IMR-90 (cell line): ENCODE measurements around the gene MINK1. TPM values are rescaled to one million over a fixed set of nuclear protein-coding genes. Genes with fewer than 3 reads are reported as not detected.

ENCODE experiments used
- ATAC-seq: fragments of 200-7000 bp; cut with Tn5 transposase; 2 replicates; pipeline ENCODE4 v1.9.1; 2020; ENCODE audit warnings: low read depth, mild to moderate bottlenecking, moderate library complexity
- BruUV-seq: library from RNA; stranded (reverse); fragments of 400-500 nt; replicated peaks from 2 replicates; lab custom pipeline; 2021; lab: Mats Ljungman, UMichigan
- CTCF ChIA-PET: fragments of 300-600 bp; formaldehyde crosslinking; extraction: SDS; loops from one replicate; lab custom pipeline; 2021; ENCODE audit warnings: antibody characterized with exemption; lab: Yijun Ruan, JAX
- POLR2A ChIA-PET: fragments of 300-600 bp; sonication (Branson Sonifier 250); formaldehyde crosslinking; loops from one replicate; lab custom pipeline; 2022; ENCODE audit warnings: antibody characterized with exemption; ENCODE audit not compliant: unreplicated experiment; lab: Charles Lee
- DNase-seq: peaks from one replicate; pipeline ENCODE4 v3.0.0; 2013
- H2AFZ ChIP-seq: replicated peaks from 2 replicates; pipeline ENCODE3; 2013; ENCODE audit warnings: low read length, mild to moderate bottlenecking; ENCODE audit not compliant: poor library complexity
- H2AK5ac ChIP-seq: 2 replicates; pipeline ENCODE4 v1.6.1; 2013; ENCODE audit warnings: low read depth, low read length, inconsistent platforms
- H2AK9ac ChIP-seq: replicated peaks from 2 replicates; pipeline ENCODE3; 2013; ENCODE audit warnings: mild to moderate bottlenecking, low read depth, low read length, moderate library complexity; ENCODE audit not compliant: poor library complexity
- H2BK120ac ChIP-seq: 2 replicates; pipeline ENCODE4 v1.6.1; 2013; ENCODE audit warnings: low read depth, low read length, inconsistent platforms
- H2BK15ac ChIP-seq: 3 replicates; pipeline ENCODE4 v1.6.1; 2013; ENCODE audit warnings: low read depth, low read length, inconsistent platforms
- H2BK20ac ChIP-seq: 2 replicates; pipeline ENCODE4 v1.6.1; 2013; ENCODE audit warnings: low read depth, mild to moderate bottlenecking, inconsistent platforms, low read length, moderate library complexity
- H2BK5ac ChIP-seq: 2 replicates; pipeline ENCODE4 v1.6.1; 2013; ENCODE audit warnings: mild to moderate bottlenecking, low read depth, low read length, inconsistent platforms; ENCODE audit not compliant: poor library complexity, severe bottlenecking
- H3K14ac ChIP-seq: replicated peaks from 2 replicates; pipeline ENCODE4 v1.6.1; 2013; ENCODE audit warnings: low read depth, low read length, inconsistent platforms
- H3K18ac ChIP-seq: 2 replicates; pipeline ENCODE4 v1.6.1; 2013; ENCODE audit warnings: low read depth, low read length, control low read depth
- H3K23ac ChIP-seq: 2 replicates; pipeline ENCODE4 v1.6.1; 2013; ENCODE audit warnings: low read depth, low read length, inconsistent platforms
- H3K27ac ChIP-seq: 2 replicates; pipeline ENCODE4 v1.5.1; 2013; ENCODE audit warnings: mild to moderate bottlenecking, control low read depth, low read length; ENCODE audit not compliant: insufficient read depth
- H3K27me3 ChIP-seq: 2 replicates; pipeline ENCODE4 v1.6.1; 2013; ENCODE audit warnings: low read length; ENCODE audit not compliant: control insufficient read depth, insufficient read depth
- H3K36me3 ChIP-seq: 2 replicates; pipeline ENCODE4 v1.6.1; 2013; ENCODE audit warnings: low read length, mixed read lengths; ENCODE audit not compliant: control insufficient read depth, insufficient read depth
- H3K4ac ChIP-seq: 2 replicates; pipeline ENCODE4 v1.6.1; 2013; ENCODE audit warnings: low read depth, low read length, inconsistent platforms
- H3K4me1 ChIP-seq: 2 replicates; pipeline ENCODE4 v1.6.1; 2013; ENCODE audit warnings: low read length, mixed read lengths; ENCODE audit not compliant: control insufficient read depth, insufficient read depth
- H3K4me2 ChIP-seq: 2 replicates; pipeline ENCODE4 v1.6.1; 2013; ENCODE audit warnings: low read depth, mild to moderate bottlenecking, control low read depth, low read length, moderate library complexity
- H3K4me3 ChIP-seq: 2 replicates; pipeline ENCODE4 v1.5.1; 2013; ENCODE audit warnings: low read depth, mild to moderate bottlenecking, control low read depth, low read length, moderate library complexity; ENCODE audit not compliant: insufficient read depth
- H3K56ac ChIP-seq: 2 replicates; pipeline ENCODE4 v1.6.1; 2013; ENCODE audit warnings: low read length, inconsistent platforms; ENCODE audit not compliant: insufficient read depth; ENCODE audit errors: extremely low read depth
- H3K79me1 ChIP-seq, 2 experiments: 2 replicates each; pipeline ENCODE4 v1.6.1; 2013; ENCODE audit warnings: low read length in 2 of 2, inconsistent platforms in 1 of 2, low read depth in 1 of 2
- H3K9ac ChIP-seq: 2 replicates; pipeline ENCODE4 v1.6.1; 2013; ENCODE audit warnings: low read depth, low read length, control low read depth
- H3K9me1 ChIP-seq: 2 replicates; pipeline ENCODE4 v1.6.1; 2013; ENCODE audit warnings: low read length, inconsistent platforms; ENCODE audit not compliant: insufficient read depth
- H3K9me3 ChIP-seq: 2 replicates; pipeline ENCODE4 v1.6.1; 2013; ENCODE audit warnings: low read length; ENCODE audit not compliant: control insufficient read depth, insufficient read depth
- H4K20me1 ChIP-seq: 2 replicates; pipeline ENCODE4 v1.6.1; 2013; ENCODE audit warnings: low read length, inconsistent platforms; ENCODE audit not compliant: insufficient read depth
- H4K5ac ChIP-seq: 2 replicates; pipeline ENCODE4 v1.6.1; 2013; ENCODE audit warnings: mild to moderate bottlenecking, low read depth, low read length, control low read depth
- H4K8ac ChIP-seq, 2 experiments: 2 replicates each; pipeline ENCODE4 v1.6.1; 2013; ENCODE audit warnings: low read depth in 2 of 2, low read length in 2 of 2, control low read depth in 1 of 2, inconsistent platforms in 1 of 2
- H4K91ac ChIP-seq: 2 replicates; pipeline ENCODE4 v1.6.1; 2013; ENCODE audit warnings: low read depth, low read length, inconsistent platforms; ENCODE audit not compliant: insufficient read depth
- BHLHE40 ChIP-seq: fragments of 150-350 bp; IDR thresholded peaks from 2 replicates; pipeline ENCODE4 v1.6.1; 2016; ENCODE audit warnings: mild to moderate bottlenecking, low read depth, low read length
- CEBPB ChIP-seq: IDR thresholded peaks from 2 replicates; pipeline ENCODE4 v1.6.1; 2012; ENCODE audit warnings: low read depth, low read length, improper control_type of control experiment
- CHD1 ChIP-seq: IDR thresholded peaks from 2 replicates; pipeline ENCODE4 v1.6.1; 2012; ENCODE audit warnings: low read depth, low read length, improper control_type of control experiment
- ELK1 ChIP-seq: fragments of 150-350 bp; IDR thresholded peaks from 2 replicates; pipeline ENCODE4 v1.6.1; 2016; ENCODE audit warnings: low read depth, mild to moderate bottlenecking, low read length, moderate library complexity, borderline replicate concordance
- FOS ChIP-seq: fragments of 150-350 bp; IDR thresholded peaks from 2 replicates; pipeline ENCODE4 v1.6.1; 2016; ENCODE audit warnings: low read depth, low read length
- MAFK ChIP-seq: IDR thresholded peaks from 2 replicates; pipeline ENCODE4 v1.6.1; 2012; ENCODE audit warnings: low read depth, low read length, improper control_type of control experiment
- MAZ ChIP-seq: IDR thresholded peaks from 2 replicates; pipeline ENCODE4 v1.6.1; 2012; ENCODE audit warnings: low read depth, mild to moderate bottlenecking, low read length, improper control_type of control experiment, moderate library complexity, borderline replicate concordance
- POLR2A ChIP-seq: IDR thresholded peaks from 2 replicates; pipeline ENCODE4 v1.6.1; 2012; ENCODE audit warnings: mild to moderate bottlenecking, low read depth, low read length
- RAD21 ChIP-seq: IDR thresholded peaks from 2 replicates; pipeline ENCODE4 v1.6.1; 2012; ENCODE audit warnings: low read length, improper control_type of control experiment
- RCOR1 ChIP-seq: IDR thresholded peaks from 2 replicates; pipeline ENCODE4 v1.6.1; 2012; ENCODE audit warnings: mild to moderate bottlenecking, low read length, improper control_type of control experiment; ENCODE audit not compliant: insufficient replicate concordance
- SMC3 ChIP-seq: fragments of 150-350 bp; IDR thresholded peaks from 2 replicates; pipeline ENCODE4 v1.6.1; 2016; ENCODE audit warnings: low read depth, mild to moderate bottlenecking, antibody characterized with exemption, low read length, moderate library complexity
- WGBS, 2 experiments: methylation state at CpG; one replicate each; pipeline versions ENCODE4 v1.1.5 to v1.1.7; 2013; ENCODE audit warnings: missing lambda C conversion rate in 2 of 2; ENCODE audit not compliant: insufficient read length in 1 of 2; ENCODE audit errors: extremely low coverage in 2 of 2; 5-methylcytosine and 5-hydroxymethylcytosine counted together
- dilution Hi-C: fragments of 300-500 bp; cut with HindIII; formaldehyde crosslinking; loops from one replicate; pipeline ENCODE4 v1.14.3; 2018; ENCODE audit warnings: low sequenced_read_pairs; ENCODE audit not compliant: unreplicated experiment
- in situ Hi-C: fragments of 300-500 bp; cut with MboI; formaldehyde crosslinking; loops from 3 replicates; pipeline ENCODE4 v1.14.3; 2019; ENCODE audit warnings: low sequenced_read_pairs, inconsistent platforms, mixed read lengths
- intact Hi-C: fragments of 100-400 bp; cut with micrococcal nuclease; formaldehyde crosslinking; loops from 2 replicates; pipeline ENCODE4 v1.10.0; 2022
- polyA plus RNA-seq, 3 experiments: library from polyadenylated mRNA; depleted of rRNA; stranded (reverse); fragments of >200 nt; gene quantifications; 2 replicates each; pipeline ENCODE4 v1.2.3, GENCODE V29; 2012; ENCODE audit warnings: low replicate concordance in 1 of 3
- total RNA-seq: library from RNA; depleted of rRNA; stranded (reverse); fragments of >200 nt; gene quantifications from 2 replicates; pipeline ENCODE4 v1.2.3, GENCODE V29; 2012

MINK1 gene
- total and polyA plus RNA-seq, 2 of the 4 experiments (the other 2 are of a cell fraction) = 12.2 to 40.9 TPM

GRCh38 chr17:4921320-4921719 is 88.2 kb downstream of the MINK1 start:
- H2BK20ac ChIP-seq = no peak overlapping the region
- H4K20me1 ChIP-seq = no peaks in the 10 kb centered on the region
- H3K4me1 ChIP-seq = 0 out of 2 replicates have a peak, but pooled peaks cover 2% of the 10 kb centered on the region
- no peak overlapping the region for H3K18ac ChIP-seq
- H3K27ac ChIP-seq = no peak overlapping the region
- no peak overlapping the region for H2BK5ac ChIP-seq
- ChIA-PET CTCF (interaction anchor here (1.4 kb wide), 1 partner anchor 18 kb away, joined by 4 read pairs; the partner anchor contains the start of gene CHRNE), POLR2A (interaction anchor here (0.7 kb wide), 1 partner anchor 111 kb away, joined by 6 read pairs; no protein-coding TSS in a partner anchor)
- no peak for DNase-seq
- no peaks in the 10 kb centered on the region for H3K9me1 ChIP-seq
- H2AK5ac ChIP-seq = no peak overlapping the region
- no peak overlapping the region for H3K4me3 ChIP-seq
- H4K91ac ChIP-seq = no peak overlapping the region
- H2AK9ac ChIP-seq = no peak overlapping the region
- intact Hi-C loops = no loop called here
- H3K36me3 ChIP-seq = no peaks in the 10 kb centered on the region
- no peak overlapping the region for H2AFZ ChIP-seq
- H3K9me3 ChIP-seq = no peaks in the 10 kb centered on the region
- H3K79me1 ChIP-seq = no peaks in the 10 kb centered on the region
- in situ Hi-C loops = no loop called here
- no CpG with 5 or more reads among the region's 4 CpGs for WGBS, 2 experiments
- no peak overlapping the region for H3K4ac ChIP-seq
- H3K56ac ChIP-seq = no peak overlapping the region
- no peak overlapping the region for H4K5ac ChIP-seq
- no peak overlapping the region for H3K9ac ChIP-seq
- H3K23ac ChIP-seq = no peak overlapping the region
- no peak overlapping the region for H2BK120ac ChIP-seq
- no peaks in the 10 kb centered on the region for H3K27me3 ChIP-seq
- dilution Hi-C loops = no loop called here
- no TSS peak for BruUV-seq
- no peak overlapping the region for H3K14ac ChIP-seq
- H3K4me2 ChIP-seq = no peak overlapping the region
- TF ChIP-seq BHLHE40 (no peak), CEBPB (no peak), CHD1 (no peak), SMC3 (no peak), POLR2A (no peak), RAD21 (no peak), RCOR1 (no peak), ELK1 (no peak), MAFK (no peak), FOS (no peak), MAZ (no peak)
- H4K8ac ChIP-seq = no peak overlapping the region
- no peak for ATAC-seq
- no peak overlapping the region for H2BK15ac ChIP-seq
